Measurements from ENCODE around the gene STIL. TPM values are rescaled to one million over a fixed set of nuclear protein-coding genes. Genes with fewer than 3 reads are reported as not detected.

The STIL gene
- total and polyA plus RNA-seq, 2 of the 13 experiments (the other 11 are each of a cell fraction or from before 2014, with no cell fraction given) = 13.7 to 18.6 TPM

GRCh38 chr1:47215713-47216112 is 98.2 kb downstream of the STIL start (continued):
- TF ChIP-seq ZNF597 (CRISPR knock-in tag; IDR thresholded peaks at IDR 0.05) (no peak), MBD4 (IDR thresholded peaks at IDR 0.05; ENCODE audit: borderline replicate concordance, low read length) (no peak), FOXP4 (CRISPR knock-in tag; IDR thresholded peaks at IDR 0.05) (no peak), MLLT10 (CRISPR knock-in tag; IDR thresholded peaks at IDR 0.05) (no peak), BORCS8-MEF2B (CRISPR knock-in tag; IDR thresholded peaks at IDR 0.05) (no peak), ZNF12 (CRISPR knock-in tag; IDR thresholded peaks at IDR 0.05) (no peak)

- DNase-seq (ENCODE audit: low spot score) (no peak), FAIRE-seq (no peak), ATAC-seq (no peak)
- intact Hi-C loops (cut with micrococcal nuclease; ENCODE audit: unreplicated experiment) (no loop called here), in situ Hi-C loops (cut with HindIII; ENCODE audit: extremely low pct_ligation_motif_present, low pct_unique_long_range_greater_than_20kb) (no loop called here)
- no peaks in the 10 kb centered on the region for H4K20me1 ChIP-seq (ENCODE audit: insufficient read depth, low read length)
- H3K36me3 ChIP-seq (replicated peaks in 1 of 2; ENCODE audit: control insufficient read depth in 1 of 2, insufficient read depth in 2 of 2, low read length in 2 of 2) = no peaks in the 10 kb centered on the region
- CTCF ChIA-PET (ENCODE audit: low intra/inter-chr PET ratio, low total read pairs) = no interaction called here
- H3K9ac ChIP-seq (ENCODE audit: insufficient read depth, low read depth, low read length) = no peak overlapping the region
- WGBS (ENCODE audit: low lambda C conversion rate) = 37% methylated on average over 3 of the region's 3 CpGs
- POLR2A ChIA-PET = no interaction called here
- H3K4me2 ChIP-seq (ENCODE audit: low read depth, low read length) = no peak overlapping the region
- no peaks in the 10 kb centered on the region for H3K9me3 ChIP-seq (ENCODE audit: low read length)
- H3K27me3 ChIP-seq (ENCODE audit: control insufficient read depth in 1 of 2, insufficient read depth in 2 of 2, low read length in 2 of 2) = peaks cover 5 to 51% of the 10 kb centered on the region in 2 experiments; a peak in 3 of 5 replicates
- no peak overlapping the region for H3K4me3 ChIP-seq (replicated peaks in 1 of 3; ENCODE audit: insufficient read depth in 1 of 3, low read depth in 2 of 3, low read length in 3 of 3)
- H3K4me1 ChIP-seq (ENCODE audit: insufficient read depth, low read length) = peaks cover 54% of the 10 kb centered on the region
- no peak overlapping the region for H3K27ac ChIP-seq (ENCODE audit: extremely low read length, insufficient read depth, low read length)
- no peak overlapping the region for H2AFZ ChIP-seq (ENCODE audit: low read length)
- H3K79me2 ChIP-seq (ENCODE audit: insufficient read depth, low read length) = no peaks in the 10 kb centered on the region
- no TSS peak for BruUV-seq (replicated peaks)
- no peak for TF ChIP-seq MIER2 (CRISPR knock-in tag; IDR thresholded peaks at IDR 0.05)
- no peak for TF ChIP-seq HMGXB3 (CRISPR knock-in tag; IDR thresholded peaks at IDR 0.05; ENCODE audit: borderline replicate concordance)
- TF ChIP-seq MLXIP (CRISPR knock-in tag; IDR thresholded peaks at IDR 0.05; ENCODE audit: borderline replicate concordance) = no peak
- no peak for TF ChIP-seq ZNF263 (CRISPR knock-in tag; IDR thresholded peaks at IDR 0.05)
- TF ChIP-seq ZNF354B (CRISPR knock-in tag; IDR thresholded peaks at IDR 0.05) = no peak
- TF ChIP-seq TRIM22 (IDR thresholded peaks at IDR 0.05) = no peak
These were observed 99.4 kb downstream of the STIL start for GRCh38 chr1:47214549-47214948.

Data from HepG2 (cell line).